MM.1S (cell line): Measurements from ENCODE around the gene PKMYT1.

ENCODE experiments used
- DNase-seq: peaks from one replicate; pipeline ENCODE4 v3.0.0-alpha.2; 2015
- H2AFZ ChIP-seq: fragments of 300-600 bp; sonication (generic); 2 replicates; pipeline ENCODE4 v1.6.0; 2016; ENCODE audit warnings: antibody characterized with exemption, low read length
- H3F3A ChIP-seq: fragments of 300-600 bp; sonication (generic); 2 replicates; pipeline ENCODE4 v1.6.1; 2016; ENCODE audit warnings: mild to moderate bottlenecking, antibody characterized with exemption, low read length, moderate library complexity, mixed read lengths; ENCODE audit not compliant: insufficient read depth
- H3K27ac ChIP-seq: fragments of 300-600 bp; sonication (generic); 2 replicates; pipeline ENCODE4 v1.5.1; 2016; ENCODE audit warnings: mild to moderate bottlenecking, low read length
- H3K27me3 ChIP-seq: fragments of 300-600 bp; sonication (generic); replicated peaks from 2 replicates; pipeline ENCODE4 v1.6.0; 2016; ENCODE audit warnings: low read length; ENCODE audit not compliant: insufficient read depth
- H3K36me3 ChIP-seq: fragments of 300-600 bp; sonication (generic); replicated peaks from 2 replicates; pipeline ENCODE4 v1.6.1; 2016; ENCODE audit warnings: mild to moderate bottlenecking, low read length, mixed read lengths; ENCODE audit not compliant: insufficient read depth
- H3K4me1 ChIP-seq: fragments of 300-600 bp; sonication (generic); 2 replicates; pipeline ENCODE4 v1.6.1; 2016; ENCODE audit warnings: low read length, mixed read lengths
- H3K4me2 ChIP-seq: fragments of 300-600 bp; sonication (generic); 2 replicates; pipeline ENCODE4 v1.6.0; 2016; ENCODE audit warnings: low read depth, low read length
- H3K4me3 ChIP-seq: fragments of 300-600 bp; sonication (generic); 2 replicates; pipeline ENCODE4 v1.5.1; 2016; ENCODE audit warnings: low read length, mixed read lengths
- H3K79me2 ChIP-seq: fragments of 300-600 bp; sonication (generic); 2 replicates; pipeline ENCODE4 v1.6.1; 2016; ENCODE audit warnings: mixed run types, low read length, mixed read lengths
- H3K9ac ChIP-seq: fragments of 300-600 bp; sonication (generic); 2 replicates; pipeline ENCODE4 v1.6.1; 2016; ENCODE audit warnings: low read length, mixed read lengths
- H3K9me2 ChIP-seq: fragments of 300-600 bp; sonication (generic); replicated peaks from 2 replicates; pipeline ENCODE4 v1.6.1; 2016; ENCODE audit warnings: mild to moderate bottlenecking, low read length, mixed read lengths; ENCODE audit not compliant: insufficient read depth
- H3K9me3 ChIP-seq: fragments of 300-600 bp; sonication (generic); replicated peaks from 2 replicates; pipeline ENCODE4 v1.6.1; 2016; ENCODE audit warnings: mild to moderate bottlenecking, low read length, mixed read lengths; ENCODE audit not compliant: insufficient read depth
- H4K20me1 ChIP-seq: fragments of 300-600 bp; sonication (generic); 2 replicates; pipeline ENCODE4 v1.6.1; 2016; ENCODE audit warnings: mild to moderate bottlenecking, low read length, moderate library complexity, mixed read lengths; ENCODE audit not compliant: insufficient read depth
- CTCF ChIP-seq: fragments of 300-600 bp; sonication (generic); IDR thresholded peaks from 2 replicates; pipeline ENCODE4 v1.5.1; 2016; ENCODE audit warnings: antibody characterized with exemption, low read length, mixed read lengths
- EZH2 ChIP-seq: fragments of 300-600 bp; sonication (generic); optimal IDR thresholded peaks from 2 replicates; pipeline ENCODE3; 2017; ENCODE audit warnings: low read depth, mild to moderate bottlenecking, antibody characterized with exemption, low read length, mixed read lengths
- EZH2phosphoT487 ChIP-seq: fragments of 300-600 bp; sonication (generic); IDR thresholded peaks from 2 replicates; pipeline ENCODE4 v1.6.1; 2018; ENCODE audit warnings: antibody characterized with exemption, low read length

PKMYT1 gene

DNA sequence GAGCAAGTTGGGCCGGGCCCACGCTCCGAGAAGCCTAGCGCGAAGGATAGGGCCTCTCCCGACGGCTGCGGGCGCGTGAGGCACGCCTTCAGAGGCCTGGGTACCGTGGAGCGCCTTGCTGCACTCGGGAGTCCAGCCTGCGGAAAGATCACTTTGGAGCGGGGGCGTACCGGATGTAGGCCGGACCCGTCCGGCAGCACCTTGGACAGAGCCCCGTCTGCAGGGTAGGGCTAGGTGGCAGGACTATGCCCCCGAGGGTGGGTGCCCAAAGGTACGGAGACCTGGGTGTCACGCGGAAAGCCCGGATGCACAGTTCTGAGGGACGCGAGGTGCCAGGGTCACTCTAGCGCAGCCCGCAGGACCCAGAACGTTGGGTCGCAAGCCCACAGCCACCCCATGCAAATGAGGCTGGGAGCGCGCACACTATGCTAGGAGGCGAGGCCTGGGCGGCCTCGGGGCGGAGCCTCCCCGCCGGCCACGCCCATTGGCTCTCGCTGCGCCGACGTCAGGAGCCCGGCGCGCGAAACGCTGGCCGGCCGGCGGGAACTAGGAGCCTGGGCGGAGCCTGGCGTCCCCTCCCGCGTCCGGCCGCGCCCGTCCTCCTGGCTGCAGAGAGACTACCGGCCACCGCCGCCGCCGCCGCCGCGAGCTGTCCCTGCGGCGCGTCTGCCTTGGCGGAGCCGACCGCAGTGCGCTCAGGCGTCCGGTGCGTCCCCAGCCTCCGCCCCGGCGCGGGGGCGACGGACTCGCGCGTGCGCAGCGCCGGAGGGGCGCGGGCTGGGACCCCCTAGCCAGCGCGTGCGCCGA lies 11.3 kb downstream of the PKMYT1 start, which contains the start of gene PAQR4:
Gene PAQR4 (plus strand): TSS at position 611 of the 807 bp plus-strand sequence. CDS start 327 bp downstream, outside the sequence.
- Histone ChIP-seq H3K27me3 (peaks cover 10% of the 10 kb centered on the region), H4K20me1 (no peaks in the 10 kb centered on the region), H3K9me3 (no peaks in the 10 kb centered on the region), H3K79me2 (peaks cover 33% of the 10 kb centered on the region), H3F3A (peaks cover 20% of the 10 kb centered on the region; the same call in 1 of the 2 replicates), H3K4me3 (peak within 1 kb of the TSS; percentile 100), H3K36me3 (no peaks in the 10 kb centered on the region; the same call in 1 of the 2 replicates), H3K27ac (peak within 1 kb of the TSS; percentile 66), H3K9ac (peak within 1 kb of the TSS; percentile 94), H3K4me2 (peak within 1 kb of the TSS; percentile 97), H3K4me1 (peaks cover 13% of the 10 kb centered on the region), H2AFZ (peak within 1 kb of the TSS; percentile 67), H3K9me2 (no peaks in the 10 kb centered on the region)
- DNase-seq: peak; percentile 93
- no peak for TF ChIP-seq EZH2phosphoT487
- no peak for TF ChIP-seq CTCF
- no peak for TF ChIP-seq EZH2

DNA sequence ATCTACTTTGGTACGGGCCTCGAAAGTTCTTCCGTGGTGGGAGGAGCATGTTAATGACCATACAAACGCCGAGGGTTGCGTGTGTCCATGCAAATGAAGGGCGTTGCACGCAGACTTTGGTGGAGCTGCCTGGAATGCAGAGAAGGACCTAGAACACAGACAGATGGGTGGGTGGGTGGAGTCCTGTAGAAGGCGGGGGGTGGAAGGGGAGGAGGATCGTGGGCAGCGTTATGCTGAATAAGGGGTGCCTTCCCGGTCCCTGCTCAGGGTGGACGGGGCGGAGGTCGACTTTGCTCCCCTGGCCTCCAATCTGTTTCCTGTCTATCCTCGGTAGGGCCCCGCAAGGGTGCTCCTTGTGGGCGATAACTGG lies 11.9 kb downstream of the PKMYT1 start:
- no peaks in the 10 kb centered on the region; the same call in 1 of the 2 replicates for H3K36me3 ChIP-seq
- H3F3A ChIP-seq: peaks cover 18% of the 10 kb centered on the region; the same call in 1 of the 2 replicates
- no peaks in the 10 kb centered on the region for H4K20me1 ChIP-seq
- H3K27ac ChIP-seq: peak overlapping the region; percentile 17; the same call in 1 of the 2 replicates
- peak overlapping the region; percentile 52 for H2AFZ ChIP-seq
- no peaks in the 10 kb centered on the region for H3K9me3 ChIP-seq
- peaks cover 13% of the 10 kb centered on the region for H3K4me1 ChIP-seq
- H3K4me2 ChIP-seq: peak overlapping the region; percentile 97
- H3K9ac ChIP-seq: peak overlapping the region; percentile 17; the same call in 1 of the 2 replicates
- peak overlapping the region; percentile 100 for H3K4me3 ChIP-seq
- H3K9me2 ChIP-seq: no peaks in the 10 kb centered on the region
- DNase-seq: no peak
- H3K79me2 ChIP-seq: peaks cover 33% of the 10 kb centered on the region
- TF ChIP-seq EZH2phosphoT487 (no peak), EZH2 (no peak), CTCF (no peak)
- peaks cover 15% of the 10 kb centered on the region for H3K27me3 ChIP-seq

DNA sequence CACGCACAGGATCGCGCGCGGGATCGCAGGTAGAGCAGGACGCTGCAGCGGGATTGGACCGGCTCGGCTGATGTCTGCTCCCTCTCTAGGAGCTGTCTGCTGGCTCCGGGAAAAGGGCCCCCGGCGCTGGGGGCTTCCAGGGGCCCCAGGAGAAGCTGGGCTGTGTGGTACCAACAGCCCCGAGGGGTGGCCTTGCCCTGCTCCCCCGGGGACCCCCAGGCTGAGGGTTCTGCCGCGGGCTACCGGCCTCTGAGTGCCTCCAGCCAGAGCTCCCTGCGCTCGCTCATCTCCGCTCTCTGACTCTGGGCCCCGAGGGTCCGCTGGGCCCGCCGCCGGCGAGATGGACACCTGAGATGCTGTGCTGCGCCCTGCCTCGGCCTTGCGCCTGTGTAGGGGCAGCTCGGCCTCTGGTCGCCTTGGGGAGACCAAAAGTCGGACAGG lies 12.5 kb downstream of the PKMYT1 start:
- Histone ChIP-seq H3K9ac (no peak overlapping the region), H3K79me2 (peaks cover 33% of the 10 kb centered on the region), H3K36me3 (no peaks in the 10 kb centered on the region; the same call in 1 of the 2 replicates), H3K4me1 (peaks cover 13% of the 10 kb centered on the region), H4K20me1 (no peaks in the 10 kb centered on the region), H3K4me2 (no peak overlapping the region), H3K4me3 (no peak overlapping the region), H3K9me3 (no peaks in the 10 kb centered on the region), H3K27ac (no peak overlapping the region), H3K9me2 (no peaks in the 10 kb centered on the region), H3F3A (peaks cover 17% of the 10 kb centered on the region; the same call in 1 of the 2 replicates), H3K27me3 (peaks cover 22% of the 10 kb centered on the region), H2AFZ (no peak overlapping the region)
- no peak for DNase-seq
- no peak for TF ChIP-seq CTCF
- TF ChIP-seq EZH2phosphoT487: no peak
